ENCODE data around the gene MAP3K2.

MAP3K2 gene

DNA sequence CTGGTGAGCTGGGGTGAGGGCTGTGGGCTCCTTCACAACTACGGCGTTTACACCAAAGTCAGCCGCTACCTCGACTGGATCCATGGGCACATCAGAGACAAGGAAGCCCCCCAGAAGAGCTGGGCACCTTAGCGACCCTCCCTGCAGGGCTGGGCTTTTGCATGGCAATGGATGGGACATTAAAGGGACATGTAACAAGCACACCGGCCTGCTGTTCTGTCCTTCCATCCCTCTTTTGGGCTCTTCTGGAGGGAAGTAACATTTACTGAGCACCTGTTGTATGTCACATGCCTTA is 41.0 kb upstream of the MAP3K2 start:
- Histone ChIP-seq H3K36me3 (ENCODE audit: insufficient read depth, low read length) (no peaks in the 10 kb centered on the region), H3K79me2 (ENCODE audit: insufficient read depth, low read length) (no peaks in the 10 kb centered on the region), H3K4me3 (ENCODE audit: low read depth, low read length, poor library complexity, severe bottlenecking) (no peak overlapping the region), H3F3A (ENCODE audit: insufficient read depth, low read length) (no peaks in the 10 kb centered on the region), H3K27ac (ENCODE audit: low read depth, low read length, poor library complexity, severe bottlenecking) (no peak overlapping the region), H3K9me3 (ENCODE audit: low read length) (no peaks in the 10 kb centered on the region), H2AFZ (ENCODE audit: low read length) (no peak overlapping the region), H3K4me2 (ENCODE audit: low read length) (no peak overlapping the region), H3K9me2 (ENCODE audit: low read depth, low read length) (no peaks in the 10 kb centered on the region), H3K9ac (ENCODE audit: low read length) (no peak overlapping the region), H3K27me3 (ENCODE audit: insufficient read depth, low read length) (no peaks in the 10 kb centered on the region), H3K4me1 (ENCODE audit: insufficient read depth, low read length, severe bottlenecking) (no peaks in the 10 kb centered on the region), H4K20me1 (ENCODE audit: insufficient read depth, low read length) (no peaks in the 10 kb centered on the region)
- TF ChIP-seq, protein P1, sequence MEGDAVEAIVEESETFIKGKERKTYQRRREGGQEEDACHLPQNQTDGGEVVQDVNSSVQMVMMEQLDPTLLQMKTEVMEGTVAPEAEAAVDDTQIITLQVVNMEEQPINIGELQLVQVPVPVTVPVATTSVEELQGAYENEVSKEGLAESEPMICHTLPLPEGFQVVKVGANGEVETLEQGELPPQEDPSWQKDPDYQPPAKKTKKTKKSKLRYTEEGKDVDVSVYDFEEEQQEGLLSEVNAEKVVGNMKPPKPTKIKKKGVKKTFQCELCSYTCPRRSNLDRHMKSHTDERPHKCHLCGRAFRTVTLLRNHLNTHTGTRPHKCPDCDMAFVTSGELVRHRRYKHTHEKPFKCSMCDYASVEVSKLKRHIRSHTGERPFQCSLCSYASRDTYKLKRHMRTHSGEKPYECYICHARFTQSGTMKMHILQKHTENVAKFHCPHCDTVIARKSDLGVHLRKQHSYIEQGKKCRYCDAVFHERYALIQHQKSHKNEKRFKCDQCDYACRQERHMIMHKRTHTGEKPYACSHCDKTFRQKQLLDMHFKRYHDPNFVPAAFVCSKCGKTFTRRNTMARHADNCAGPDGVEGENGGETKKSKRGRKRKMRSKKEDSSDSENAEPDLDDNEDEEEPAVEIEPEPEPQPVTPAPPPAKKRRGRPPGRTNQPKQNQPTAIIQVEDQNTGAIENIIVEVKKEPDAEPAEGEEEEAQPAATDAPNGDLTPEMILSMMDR (IDR thresholded peaks at IDR 0.05; ENCODE audit: low read length): no peak
- no peak for TF ChIP-seq EZH2 (IDR thresholded peaks at IDR 0.05; ENCODE audit: borderline replicate concordance, low read length)

DNA sequence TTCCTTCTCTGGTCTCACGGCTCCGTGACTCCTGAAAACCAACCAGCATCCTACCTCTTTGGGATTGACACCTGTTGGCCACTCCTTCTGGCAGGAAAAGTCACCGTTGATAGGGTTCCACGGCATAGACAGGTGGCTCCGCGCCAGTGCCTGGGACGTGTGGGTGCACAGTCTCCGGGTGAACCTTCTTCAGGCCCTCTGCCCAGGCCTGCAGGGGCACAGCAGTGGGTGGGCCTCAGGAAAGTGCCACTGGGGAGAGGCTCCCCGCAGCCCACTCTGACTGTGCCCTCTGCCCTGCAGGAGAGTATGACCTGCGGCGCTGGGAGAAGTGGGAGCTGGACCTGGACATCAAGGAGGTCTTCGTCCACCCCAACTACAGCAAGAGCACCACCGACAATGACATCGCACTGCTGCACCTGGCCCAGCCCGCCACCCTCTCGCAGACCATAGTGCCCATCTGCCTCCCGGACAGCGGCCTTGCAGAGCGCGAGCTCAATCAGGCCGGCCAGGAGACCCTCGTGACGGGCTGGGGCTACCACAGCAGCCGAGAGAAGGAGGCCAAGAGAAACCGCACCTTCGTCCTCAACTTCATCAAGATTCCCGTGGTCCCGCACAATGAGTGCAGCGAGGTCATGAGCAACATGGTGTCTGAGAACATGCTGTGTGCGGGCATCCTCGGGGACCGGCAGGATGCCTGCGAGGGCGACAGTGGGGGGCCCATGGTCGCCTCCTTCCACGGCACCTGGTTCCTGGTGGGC is 40.5 kb upstream of the MAP3K2 start:
- Histone ChIP-seq H3K4me3 (ENCODE audit: low read depth, low read length, poor library complexity, severe bottlenecking) (no peak overlapping the region), H3K9me3 (ENCODE audit: low read length) (no peaks in the 10 kb centered on the region), H3K79me2 (ENCODE audit: insufficient read depth, low read length) (no peaks in the 10 kb centered on the region)

DNA sequence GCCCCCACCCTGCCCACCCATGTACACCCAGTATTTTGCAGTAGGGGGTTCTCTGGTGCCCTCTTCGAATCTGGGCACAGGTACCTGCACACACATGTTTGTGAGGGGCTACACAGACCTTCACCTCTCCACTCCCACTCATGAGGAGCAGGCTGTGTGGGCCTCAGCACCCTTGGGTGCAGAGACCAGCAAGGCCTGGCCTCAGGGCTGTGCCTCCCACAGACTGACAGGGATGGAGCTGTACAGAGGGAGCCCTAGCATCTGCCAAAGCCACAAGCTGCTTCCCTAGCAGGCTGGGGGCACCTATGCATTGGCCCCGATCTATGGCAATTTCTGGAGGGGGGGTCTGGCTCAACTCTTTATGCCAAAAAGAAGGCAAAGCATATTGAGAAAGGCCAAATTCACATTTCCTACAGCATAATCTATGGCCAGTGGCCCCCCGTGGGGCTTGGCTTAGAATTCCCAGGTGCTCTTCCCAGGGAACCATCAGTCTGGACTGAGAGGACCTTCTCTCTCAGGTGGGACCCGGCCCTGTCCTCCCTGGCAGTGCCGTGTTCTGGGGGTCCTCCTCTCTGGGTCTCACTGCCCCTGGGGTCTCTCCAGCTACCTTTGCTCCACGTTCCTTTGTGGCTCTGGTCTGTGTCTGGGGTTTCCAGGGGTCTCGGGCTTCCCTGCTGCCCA is 39.7 kb upstream of the MAP3K2 start:
- Histone ChIP-seq H3K79me2 (ENCODE audit: insufficient read depth, low read length) (no peaks in the 10 kb centered on the region), H3F3A (ENCODE audit: insufficient read depth, low read length) (no peaks in the 10 kb centered on the region)

More for the DNA sequence above, 40.5 kb upstream of the MAP3K2 start:
- H3K27me3 ChIP-seq (ENCODE audit: insufficient read depth, low read length): no peaks in the 10 kb centered on the region
- H3K9ac ChIP-seq (ENCODE audit: low read length): no peak overlapping the region
- no peaks in the 10 kb centered on the region for H3K9me2 ChIP-seq (ENCODE audit: low read depth, low read length)
- H3K4me2 ChIP-seq (ENCODE audit: low read length): no peak overlapping the region
- H3K27ac ChIP-seq (ENCODE audit: low read depth, low read length, poor library complexity, severe bottlenecking): no peak overlapping the region
- no peaks in the 10 kb centered on the region for H3K36me3 ChIP-seq (ENCODE audit: insufficient read depth, low read length)
- no peak overlapping the region for H2AFZ ChIP-seq (ENCODE audit: low read length)
- no peaks in the 10 kb centered on the region for H4K20me1 ChIP-seq (ENCODE audit: insufficient read depth, low read length)
- H3F3A ChIP-seq (ENCODE audit: insufficient read depth, low read length): no peaks in the 10 kb centered on the region
- H3K4me1 ChIP-seq (ENCODE audit: insufficient read depth, low read length, severe bottlenecking): no peaks in the 10 kb centered on the region
- TF ChIP-seq, protein P1 (IDR thresholded peaks at IDR 0.05; ENCODE audit: low read length): no peak
- no peak for TF ChIP-seq EZH2 (IDR thresholded peaks at IDR 0.05; ENCODE audit: borderline replicate concordance, low read length)

More for the DNA sequence above, 39.7 kb upstream of the MAP3K2 start:
- Histone ChIP-seq H3K27ac (ENCODE audit: low read depth, low read length, poor library complexity, severe bottlenecking) (no peak overlapping the region), H3K27me3 (ENCODE audit: insufficient read depth, low read length) (no peaks in the 10 kb centered on the region), H3K9me2 (ENCODE audit: low read depth, low read length) (no peaks in the 10 kb centered on the region), H4K20me1 (ENCODE audit: insufficient read depth, low read length) (no peaks in the 10 kb centered on the region), H3K9me3 (ENCODE audit: low read length) (no peaks in the 10 kb centered on the region), H3K4me2 (ENCODE audit: low read length) (no peak overlapping the region), H3K9ac (ENCODE audit: low read length) (no peak overlapping the region), H3K4me3 (ENCODE audit: low read depth, low read length, poor library complexity, severe bottlenecking) (no peak overlapping the region), H3K4me1 (ENCODE audit: insufficient read depth, low read length, severe bottlenecking) (no peaks in the 10 kb centered on the region), H3K36me3 (ENCODE audit: insufficient read depth, low read length) (no peaks in the 10 kb centered on the region), H2AFZ (ENCODE audit: low read length) (no peak overlapping the region)
- no peak for TF ChIP-seq EZH2 (IDR thresholded peaks at IDR 0.05; ENCODE audit: borderline replicate concordance, low read length)
- TF ChIP-seq, protein P1 (IDR thresholded peaks at IDR 0.05; ENCODE audit: low read length): no peak

Measured in OCI-LY1 (cell line).